GM23248 (cell line): ENCODE measurements around the gene AMACR. TPM values are rescaled to one million over a fixed set of nuclear protein-coding genes. Genes with fewer than 3 reads are reported as not detected.

Source experiments
- DNase-seq: peaks from one replicate; pipeline ENCODE4 v3.0.0-alpha.2; 2015
- H2AFZ ChIP-seq: fragments of 200-600 bp; sonication (generic); 2 replicates; pipeline ENCODE4 v1.6.1; 2016; ENCODE audit warnings: antibody characterized with exemption
- H3F3A ChIP-seq: fragments of 200-600 bp; sonication (generic); 2 replicates; pipeline ENCODE4 v1.6.1; 2016; ENCODE audit warnings: mild to moderate bottlenecking, antibody characterized with exemption, mixed run types; ENCODE audit not compliant: insufficient read depth
- H3K27ac ChIP-seq: fragments of 200-600 bp; sonication (generic); 2 replicates; pipeline ENCODE4 v1.5.1; 2016; ENCODE audit warnings: mild to moderate bottlenecking
- H3K27me3 ChIP-seq: fragments of 200-600 bp; sonication (generic); replicated peaks from 2 replicates; pipeline ENCODE4 v1.6.1; 2016; ENCODE audit warnings: mild to moderate bottlenecking; ENCODE audit not compliant: insufficient read depth
- H3K36me3 ChIP-seq: fragments of 200-600 bp; sonication (generic); 2 replicates; pipeline ENCODE4 v1.6.1; 2016; ENCODE audit warnings: low read depth, mild to moderate bottlenecking
- H3K4me1 ChIP-seq: fragments of 200-600 bp; sonication (generic); 2 replicates; pipeline ENCODE4 v1.6.1; 2016; ENCODE audit warnings: mild to moderate bottlenecking; ENCODE audit not compliant: insufficient read depth
- H3K4me2 ChIP-seq: fragments of 200-600 bp; sonication (generic); one replicate; pipeline ENCODE4 v1.6.1; 2016; ENCODE audit warnings: mild to moderate bottlenecking; ENCODE audit not compliant: unreplicated experiment
- H3K4me3 ChIP-seq: fragments of 200-600 bp; sonication (generic); 2 replicates; pipeline ENCODE4 v1.5.1; 2016; ENCODE audit warnings: mild to moderate bottlenecking
- H3K79me2 ChIP-seq: fragments of 200-600 bp; sonication (generic); 2 replicates; pipeline ENCODE4 v1.6.1; 2016; ENCODE audit warnings: mild to moderate bottlenecking; ENCODE audit not compliant: insufficient read depth
- H3K9ac ChIP-seq: fragments of 200-600 bp; sonication (generic); 2 replicates; pipeline ENCODE4 v1.6.1; 2016; ENCODE audit warnings: mild to moderate bottlenecking
- H3K9me2 ChIP-seq: fragments of 200-600 bp; sonication (generic); 2 replicates; pipeline ENCODE4 v1.6.1; 2016; ENCODE audit warnings: mixed run types, mild to moderate bottlenecking, moderate library complexity; ENCODE audit not compliant: insufficient read depth
- H3K9me3 ChIP-seq: fragments of 200-600 bp; sonication (generic); one replicate; pipeline ENCODE4 v1.6.1; 2017; ENCODE audit warnings: low read depth
- H4K20me1 ChIP-seq: fragments of 200-600 bp; sonication (generic); 2 replicates; pipeline ENCODE4 v1.6.0; 2016; ENCODE audit not compliant: insufficient read depth
- EZH2 ChIP-seq: fragments of 200-600 bp; sonication (generic); IDR thresholded peaks from 2 replicates; pipeline ENCODE4 v1.6.1; 2018; ENCODE audit warnings: antibody characterized with exemption, mild to moderate bottlenecking; ENCODE audit not compliant: insufficient read depth, poor library complexity, severe bottlenecking
- EZH2phosphoT487 ChIP-seq: fragments of 200-600 bp; sonication (generic); IDR thresholded peaks from 2 replicates; pipeline ENCODE4 v1.6.1; 2018; ENCODE audit warnings: antibody characterized with exemption, moderate library complexity, mild to moderate bottlenecking, low read depth; ENCODE audit not compliant: insufficient read depth
- WGBS, 2 experiments: methylation state at CpG; one replicate each; pipeline ENCODE4 v1.1.6; 2015 to 2017; ENCODE audit warnings: low lambda C conversion rate in 2 of 2, low coverage in 1 of 2; ENCODE audit errors: missing lambda C conversion rate in 2 of 2; 5-methylcytosine and 5-hydroxymethylcytosine counted together
- in situ Hi-C: fragments of 300-500 bp; cut with MboI; formaldehyde crosslinking; loops from 2 replicates; pipeline ENCODE4 v1.15.0; 2020
- polyA plus RNA-seq: library from polyadenylated mRNA; unstranded; fragments of >200 nt; fragmentation: Nextera tagmentation; extraction: Ambion mirVana; gene quantifications from 2 replicates; pipeline ENCODE4 v1.2.1, GENCODE V29; 2016
- total RNA-seq: library from RNA; depleted of rRNA; stranded (reverse); fragments of >200 nt; shearing (Covaris generic); gene quantifications from 2 replicates; pipeline ENCODE4 v1.2.3, GENCODE V29; 2014

AMACR gene
- total and polyA plus RNA-seq, 2 experiments from 2014 or later: 22.5 to 22.6 TPM

GRCh38 chr5:33969572-33970452, 38.0 kb downstream of the AMACR start:
- 42 to 45% methylated on average over 10 of the region's 10 CpGs for WGBS, 2 experiments
- no peak for TF ChIP-seq EZH2phosphoT487
- no peak for TF ChIP-seq EZH2
- H3K27ac ChIP-seq: no peak overlapping the region
- H3K9me3 ChIP-seq: no peaks in the 10 kb centered on the region
- no peaks in the 10 kb centered on the region for H3K4me1 ChIP-seq
- H3K4me2 ChIP-seq: no peak overlapping the region
- H2AFZ ChIP-seq: no peak overlapping the region
- no peaks in the 10 kb centered on the region for H3K9me2 ChIP-seq
- in situ Hi-C loops: no loop called here
- H3K4me3 ChIP-seq: no peak overlapping the region
- H3K9ac ChIP-seq: no peak overlapping the region
- no peaks in the 10 kb centered on the region for H3K27me3 ChIP-seq
- no peaks in the 10 kb centered on the region for H4K20me1 ChIP-seq
- H3K79me2 ChIP-seq: no peaks in the 10 kb centered on the region
- H3K36me3 ChIP-seq: no peaks in the 10 kb centered on the region
- H3F3A ChIP-seq: no peaks in the 10 kb centered on the region
- DNase-seq: peak; percentile 79

GRCh38 chr5:33968211-33969005, 39.4 kb downstream of the AMACR start:
- Histone ChIP-seq H3K27ac (no peak overlapping the region), H3K79me2 (no peaks in the 10 kb centered on the region), H3K4me2 (no peak overlapping the region), H3K9me3 (no peaks in the 10 kb centered on the region), H3K9me2 (no peaks in the 10 kb centered on the region), H2AFZ (no peak overlapping the region), H3F3A (no peaks in the 10 kb centered on the region), H3K4me1 (no peaks in the 10 kb centered on the region), H4K20me1 (no peaks in the 10 kb centered on the region), H3K36me3 (no peaks in the 10 kb centered on the region), H3K4me3 (no peak overlapping the region), H3K9ac (no peak overlapping the region), H3K27me3 (no peaks in the 10 kb centered on the region)
- TF ChIP-seq EZH2: no peak
- TF ChIP-seq EZH2phosphoT487: no peak
- in situ Hi-C loops: no loop called here
- DNase-seq: no peak
- WGBS, 2 experiments: 80 to 89% methylated on average over 3 of the region's 3 CpGs

GRCh38 chr5:33966805-33967204, 41.0 kb downstream of the AMACR start:
- in situ Hi-C loops: no loop called here
- Histone ChIP-seq H3K4me2 (no peak overlapping the region), H2AFZ (no peak overlapping the region), H3K79me2 (no peaks in the 10 kb centered on the region), H4K20me1 (no peaks in the 10 kb centered on the region), H3K4me3 (no peak overlapping the region), H3K27me3 (no peaks in the 10 kb centered on the region), H3K36me3 (no peaks in the 10 kb centered on the region), H3K4me1 (no peaks in the 10 kb centered on the region), H3K9ac (no peak overlapping the region), H3K27ac (no peak overlapping the region), H3K9me2 (no peaks in the 10 kb centered on the region), H3K9me3 (no peaks in the 10 kb centered on the region), H3F3A (no peaks in the 10 kb centered on the region)
- no peak for DNase-seq
- TF ChIP-seq EZH2 (no peak), EZH2phosphoT487 (no peak)
- WGBS, 2 experiments: 56 to 63% methylated on average over 2 of the region's 2 CpGs

- no peaks in the 10 kb centered on the region for H3K4me1 ChIP-seq
- H3K4me3 ChIP-seq: no peak overlapping the region
- WGBS, 2 experiments: 85 to 91% methylated on average over 2 of the region's 2 CpGs
Observed at GRCh38 chr5:33964132-33964700, 43.6 kb downstream of the AMACR start.

More at GRCh38 chr5:33964132-33964700, 43.6 kb downstream of the AMACR start:
- Histone ChIP-seq H3K9me2 (no peaks in the 10 kb centered on the region), H3F3A (no peaks in the 10 kb centered on the region), H2AFZ (no peak overlapping the region), H3K27me3 (no peaks in the 10 kb centered on the region), H3K4me2 (no peak overlapping the region), H3K27ac (no peak overlapping the region), H3K9ac (no peak overlapping the region), H3K9me3 (no peaks in the 10 kb centered on the region), H4K20me1 (no peaks in the 10 kb centered on the region), H3K79me2 (no peaks in the 10 kb centered on the region), H3K36me3 (no peaks in the 10 kb centered on the region)
- TF ChIP-seq EZH2phosphoT487 (no peak), EZH2 (no peak)
- in situ Hi-C loops: no loop called here
- no peak for DNase-seq
